Measurements from ENCODE around the gene DNAJC5G.
"Not testable (repeated sequence)": the region's sequence is repeated elsewhere in the genome, so short reads cannot be mapped to it uniquely, and the experiment has no call there.

DNAJC5G gene

GRCh38 chr2:27255187-27255586, 20.0 kb upstream of the DNAJC5G start:
- no peak for FAIRE-seq

- no peak for FAIRE-seq
These were observed 19.6 kb upstream of the DNAJC5G start for GRCh38 chr2:27255660-27256059.

GRCh38 chr2:27256855-27257454, 18.3 kb upstream of the DNAJC5G start:
- FAIRE-seq, result no peak

- FAIRE-seq, result no peak
These were observed 17.2 kb upstream of the DNAJC5G start for GRCh38 chr2:27258051-27258450.

- FAIRE-seq, result no peak
These were observed 13.8 kb upstream of the DNAJC5G start for GRCh38 chr2:27261241-27261925.

- no peak for FAIRE-seq
These were observed 13.3 kb upstream of the DNAJC5G start for GRCh38 chr2:27261926-27262298.

- no peak for FAIRE-seq
These were observed 12.6 kb upstream of the DNAJC5G start, which contains the start of gene SLC30A3 for GRCh38 chr2:27262379-27263286. Gene SLC30A3, minus strand, starts transcription at chr2:27263047. Its CDS starts 141 bp downstream, at chr2:27262906.

GRCh38 chr2:27263287-27264252, 11.7 kb upstream of the DNAJC5G start:
- FAIRE-seq, result no peak

- no peak for FAIRE-seq
These were observed 10.9 kb upstream of the DNAJC5G start for GRCh38 chr2:27264253-27264752.

- FAIRE-seq, result no peak
These were observed 10.3 kb upstream of the DNAJC5G start for GRCh38 chr2:27264753-27265535.

GRCh38 chr2:27265536-27265870, 9.7 kb upstream of the DNAJC5G start:
- FAIRE-seq, result no peak

- not testable (repeated sequence) for FAIRE-seq
These were observed 6.9 kb upstream of the DNAJC5G start for GRCh38 chr2:27268296-27268695.

- no peak for FAIRE-seq
These were observed 5.1 kb upstream of the DNAJC5G start for GRCh38 chr2:27270131-27270530.

- no peak for FAIRE-seq
These were observed 4.6 kb upstream of the DNAJC5G start for GRCh38 chr2:27270670-27271069.

- no peak for FAIRE-seq
These were observed 3.4 kb upstream of the DNAJC5G start for GRCh38 chr2:27271631-27272340.

GRCh38 chr2:27272537-27273522, 2.4 kb upstream of the DNAJC5G start:
- FAIRE-seq, result not testable (repeated sequence)

GRCh38 chr2:27278010-27278409, 2.8 kb downstream of the DNAJC5G start:
- FAIRE-seq, result no peak

GRCh38 chr2:27280826-27281225, 5.6 kb downstream of the DNAJC5G start:
- no peak for FAIRE-seq

- no peak for FAIRE-seq
These were observed 6.2 kb downstream of the DNAJC5G start for GRCh38 chr2:27281442-27281841.
